Panc1 (cell line): ENCODE data around the gene BUB3.

ENCODE experiments used
- CTCF ChIP-seq: fragments of 450-650 bp; IDR thresholded peaks from 2 replicates; pipeline ENCODE4 v1.5.1; 2017; ENCODE audit warnings: mild to moderate bottlenecking
- POLR2AphosphoS5 ChIP-seq: IDR thresholded peaks from 2 replicates; pipeline ENCODE4 v1.6.1; 2012; ENCODE audit warnings: mild to moderate bottlenecking, low read depth, low read length, moderate library complexity

GRCh38 chr10:123157210-123157609 is 3.0 kb downstream of the BUB3 start:
- no peak for TF ChIP-seq CTCF
- TF ChIP-seq POLR2AphosphoS5: no peak
